Measurements from ENCODE around the gene TMTC2.

The TMTC2 gene

GRCh38 chr12:83010169-83010804 is 323.6 kb downstream of the TMTC2 start:
- H2AFZ ChIP-seq (ENCODE audit: insufficient read depth, low read length, poor library complexity), result no peak overlapping the region
- H3K36me3 ChIP-seq (ENCODE audit: control insufficient read depth in 1 of 2, insufficient read depth in 2 of 2, low read length in 2 of 2), result peaks cover 16 to 24% of the 10 kb centered on the region in 2 experiments
- no peak overlapping the region for H3K27ac ChIP-seq (ENCODE audit: low read depth, low read length)
- no peak overlapping the region for H3K23ac ChIP-seq (ENCODE audit: low read length)
- H3K4me1 ChIP-seq (ENCODE audit: control insufficient read depth in 1 of 2, insufficient read depth in 2 of 2, low read length in 2 of 2), result no peaks in the 10 kb centered on the region
- no peak overlapping the region for H2AK5ac ChIP-seq (ENCODE audit: low read length)
- no peak overlapping the region for H2BK120ac ChIP-seq (ENCODE audit: insufficient read depth, low read length, poor library complexity)
- no peak overlapping the region for H2BK12ac ChIP-seq (ENCODE audit: low read length)
- no peak overlapping the region for H3K18ac ChIP-seq (ENCODE audit: low read length)
- no peaks in the 10 kb centered on the region for H3K79me1 ChIP-seq (ENCODE audit: low read length)
- no peaks in the 10 kb centered on the region for H3K79me2 ChIP-seq (ENCODE audit: control insufficient read depth, insufficient read depth, low read length, poor library complexity)
- H3K4ac ChIP-seq (ENCODE audit: low read depth, low read length), result no peak overlapping the region
- no peaks in the 10 kb centered on the region for H3K27me3 ChIP-seq (ENCODE audit: insufficient read depth, low read length)
- no CpG with 5 or more reads among the region's 4 CpGs for WGBS (ENCODE audit: extremely low coverage, insufficient coverage, insufficient read length)
- H4K91ac ChIP-seq (ENCODE audit: low read depth, low read length), result no peak overlapping the region
- H4K12ac ChIP-seq (ENCODE audit: low read depth, low read length), result no peak overlapping the region
- DNase-seq, result no peak
- H3K4me3 ChIP-seq (ENCODE audit: low read depth, low read length), result no peak overlapping the region
- no peak overlapping the region for H3K4me2 ChIP-seq (ENCODE audit: low read length)
- no peak overlapping the region for H3K9ac ChIP-seq (ENCODE audit: low read length)
- H3K14ac ChIP-seq (ENCODE audit: low read length), result no peak overlapping the region
- peaks cover 6% of the 10 kb centered on the region for H3K9me3 ChIP-seq (ENCODE audit: insufficient read depth, low read depth, low read length)
- no peak overlapping the region for H2BK5ac ChIP-seq (ENCODE audit: low read depth, low read length, poor library complexity)
- no peak overlapping the region for H4K8ac ChIP-seq (ENCODE audit: low read depth, low read length)

GRCh38 chr12:83015390-83016217 is 328.9 kb downstream of the TMTC2 start:
- Histone ChIP-seq H3K4me2 (ENCODE audit: low read length) (no peak overlapping the region), H3K27ac (ENCODE audit: low read depth, low read length) (no peak overlapping the region), H3K4me3 (ENCODE audit: low read depth, low read length) (no peak overlapping the region), H4K12ac (ENCODE audit: low read depth, low read length) (no peak overlapping the region), H2BK5ac (ENCODE audit: low read depth, low read length, poor library complexity) (no peak overlapping the region), H3K27me3 (ENCODE audit: insufficient read depth, low read length) (no peaks in the 10 kb centered on the region), H3K36me3 (ENCODE audit: control insufficient read depth in 1 of 2, insufficient read depth in 2 of 2, low read length in 2 of 2) (peaks cover 2 to 4% of the 10 kb centered on the region in 2 experiments), H3K23ac (ENCODE audit: low read length) (no peak overlapping the region), H3K79me1 (ENCODE audit: low read length) (no peaks in the 10 kb centered on the region), H3K4ac (ENCODE audit: low read depth, low read length) (no peak overlapping the region), H3K18ac (ENCODE audit: low read length) (no peak overlapping the region), H2BK12ac (ENCODE audit: low read length) (no peak overlapping the region), H2AFZ (ENCODE audit: insufficient read depth, low read length, poor library complexity) (no peak overlapping the region), H3K14ac (ENCODE audit: low read length) (no peak overlapping the region), H2BK120ac (ENCODE audit: insufficient read depth, low read length, poor library complexity) (no peak overlapping the region), H2AK5ac (ENCODE audit: low read length) (no peak overlapping the region), H4K91ac (ENCODE audit: low read depth, low read length) (no peak overlapping the region), H3K9ac (ENCODE audit: low read length) (no peak overlapping the region), H3K9me3 (ENCODE audit: insufficient read depth, low read depth, low read length) (no peaks in the 10 kb centered on the region), H3K79me2 (ENCODE audit: control insufficient read depth, insufficient read depth, low read length, poor library complexity) (no peaks in the 10 kb centered on the region), H3K4me1 (ENCODE audit: control insufficient read depth in 1 of 2, insufficient read depth in 2 of 2, low read length in 2 of 2) (no peaks in the 10 kb centered on the region), H4K8ac (ENCODE audit: low read depth, low read length) (no peak overlapping the region)
- no peak for DNase-seq
- WGBS (ENCODE audit: extremely low coverage, insufficient coverage, insufficient read length), result no CpG with 5 or more reads among the region's 8 CpGs

- Histone ChIP-seq H3K27ac (ENCODE audit: low read depth, low read length) (no peak overlapping the region), H3K4me1 (ENCODE audit: control insufficient read depth in 1 of 2, insufficient read depth in 2 of 2, low read length in 2 of 2) (no peaks in the 10 kb centered on the region), H2BK12ac (ENCODE audit: low read length) (no peak overlapping the region), H3K27me3 (ENCODE audit: insufficient read depth, low read length) (no peaks in the 10 kb centered on the region), H3K23ac (ENCODE audit: low read length) (no peak overlapping the region), H3K4me3 (ENCODE audit: low read depth, low read length) (no peak overlapping the region), H4K8ac (ENCODE audit: low read depth, low read length) (no peak overlapping the region), H3K14ac (ENCODE audit: low read length) (no peak overlapping the region), H3K9me3 (ENCODE audit: insufficient read depth, low read depth, low read length) (no peaks in the 10 kb centered on the region), H3K79me1 (ENCODE audit: low read length) (no peaks in the 10 kb centered on the region), H4K12ac (ENCODE audit: low read depth, low read length) (no peak overlapping the region), H2BK120ac (ENCODE audit: insufficient read depth, low read length, poor library complexity) (no peak overlapping the region), H3K9ac (ENCODE audit: low read length) (no peak overlapping the region), H3K18ac (ENCODE audit: low read length) (no peak overlapping the region), H3K79me2 (ENCODE audit: control insufficient read depth, insufficient read depth, low read length, poor library complexity) (no peaks in the 10 kb centered on the region), H4K91ac (ENCODE audit: low read depth, low read length) (no peak overlapping the region), H2BK5ac (ENCODE audit: low read depth, low read length, poor library complexity) (no peak overlapping the region), H2AFZ (ENCODE audit: insufficient read depth, low read length, poor library complexity) (no peak overlapping the region), H2AK5ac (ENCODE audit: low read length) (no peak overlapping the region), H3K4ac (ENCODE audit: low read depth, low read length) (no peak overlapping the region), H3K36me3 (ENCODE audit: control insufficient read depth in 1 of 2, insufficient read depth in 2 of 2, low read length in 2 of 2) (no peaks in the 10 kb centered on the region), H3K4me2 (ENCODE audit: low read length) (no peak overlapping the region)
- DNase-seq, result peak; percentile 11 to 66
- WGBS (ENCODE audit: extremely low coverage, insufficient coverage, insufficient read length), result no CpG with 5 or more reads among the region's 1 CpG
Measured at GRCh38 chr12:83016218-83016835, 329.6 kb downstream of the TMTC2 start.

- Histone ChIP-seq H3K4ac (ENCODE audit: low read depth, low read length) (no peak overlapping the region), H3K18ac (ENCODE audit: low read length) (no peak overlapping the region), H2BK5ac (ENCODE audit: low read depth, low read length, poor library complexity) (no peak overlapping the region), H3K9ac (ENCODE audit: low read length) (no peak overlapping the region), H2BK12ac (ENCODE audit: low read length) (no peak overlapping the region), H3K4me3 (ENCODE audit: low read depth, low read length) (no peak overlapping the region), H3K4me2 (ENCODE audit: low read length) (no peak overlapping the region), H4K8ac (ENCODE audit: low read depth, low read length) (no peak overlapping the region), H3K14ac (ENCODE audit: low read length) (no peak overlapping the region), H4K91ac (ENCODE audit: low read depth, low read length) (no peak overlapping the region), H2BK120ac (ENCODE audit: insufficient read depth, low read length, poor library complexity) (no peak overlapping the region), H2AK5ac (ENCODE audit: low read length) (no peak overlapping the region), H3K4me1 (ENCODE audit: control insufficient read depth in 1 of 2, insufficient read depth in 2 of 2, low read length in 2 of 2) (no peaks in the 10 kb centered on the region), H3K79me2 (ENCODE audit: control insufficient read depth, insufficient read depth, low read length, poor library complexity) (no peaks in the 10 kb centered on the region), H2AFZ (ENCODE audit: insufficient read depth, low read length, poor library complexity) (no peak overlapping the region), H3K27me3 (ENCODE audit: insufficient read depth, low read length) (no peaks in the 10 kb centered on the region), H4K12ac (ENCODE audit: low read depth, low read length) (no peak overlapping the region), H3K9me3 (ENCODE audit: insufficient read depth, low read depth, low read length) (no peaks in the 10 kb centered on the region), H3K27ac (ENCODE audit: low read depth, low read length) (no peak overlapping the region), H3K23ac (ENCODE audit: low read length) (no peak overlapping the region), H3K36me3 (ENCODE audit: control insufficient read depth in 1 of 2, insufficient read depth in 2 of 2, low read length in 2 of 2) (no peaks in the 10 kb centered on the region), H3K79me1 (ENCODE audit: low read length) (no peaks in the 10 kb centered on the region)
- DNase-seq, result no peak
- WGBS (ENCODE audit: extremely low coverage, insufficient coverage, insufficient read length), result no CpG with 5 or more reads among the region's 1 CpG
Measured at GRCh38 chr12:83016991-83017390, 330.3 kb downstream of the TMTC2 start.
